Measurements from ENCODE around the gene SNRPE. TPM values are rescaled to one million over a fixed set of nuclear protein-coding genes. Genes with fewer than 3 reads are reported as not detected.

SNRPE gene
- total and polyA plus RNA-seq, 2 experiments from 2014 or later = 99.3 to 904 TPM

DNA sequence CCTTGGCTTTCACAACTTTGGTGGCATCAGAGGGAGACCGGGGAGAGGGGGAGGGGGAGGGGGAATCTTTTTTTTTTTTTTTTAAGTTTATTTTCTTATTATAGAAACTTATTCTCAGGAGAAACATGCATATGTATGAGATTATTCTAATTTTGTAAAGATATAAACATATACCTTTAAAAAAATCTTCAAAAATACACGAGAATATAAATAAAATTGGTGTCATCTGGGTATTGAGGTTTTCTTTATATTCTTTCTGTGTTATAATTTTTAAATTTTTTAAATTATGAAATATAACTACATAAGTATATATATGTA, 18.9 kb upstream of the SNRPE start:
- ATAC-seq = no peak
- Mint-ChIP-seq H3K4me1 (peaks cover 4% of the 10 kb centered on the region; the same call in 2 of the 3 replicates), H3K4me3 (no peak overlapping the region), H3K27me3 (ENCODE audit: insufficient read depth, low read depth, poor library complexity) (peaks cover 6% of the 10 kb centered on the region), H3K9me3 (peaks cover 35% of the 10 kb centered on the region), H3K36me3 (ENCODE audit: low read depth) (peaks cover 91% of the 10 kb centered on the region), H3K27ac (no peak overlapping the region)
- Histone ChIP-seq H3K4me1 (ENCODE audit: insufficient read depth) (no peaks in the 10 kb centered on the region), H3K4me3 (no peak overlapping the region), H4K20me1 (replicated peaks; ENCODE audit: insufficient read depth) (no peaks in the 10 kb centered on the region; the same call in 1 of the 2 replicates), H3K27ac (ENCODE audit: low read depth) (no peak overlapping the region), H3K79me2 (replicated peaks; ENCODE audit: insufficient read depth) (peaks cover 7% of the 10 kb centered on the region; the same call in 1 of the 2 replicates), H3K27me3 (ENCODE audit: insufficient read depth) (no peaks in the 10 kb centered on the region), H3K9me2 (ENCODE audit: insufficient read depth) (no peaks in the 10 kb centered on the region), H2AFZ (no peak overlapping the region), H3F3A (replicated peaks; ENCODE audit: low read depth) (0 out of 2 replicates have a peak, but pooled peaks cover 4% of the 10 kb centered on the region), H3K4me2 (no peak overlapping the region), H3K36me3 (ENCODE audit: insufficient read depth) (peaks cover 51% of the 10 kb centered on the region)
- DNase-seq (ENCODE audit: low spot score) = no peak
- TF ChIP-seq CREB1 (CRISPR knock-in tag; IDR thresholded peaks at IDR 0.05; ENCODE audit: low read depth) (no peak), POLR2AphosphoS5 (IDR thresholded peaks at IDR 0.05; ENCODE audit: low read depth) (no peak)
- TF ChIP-seq, protein P1, sequence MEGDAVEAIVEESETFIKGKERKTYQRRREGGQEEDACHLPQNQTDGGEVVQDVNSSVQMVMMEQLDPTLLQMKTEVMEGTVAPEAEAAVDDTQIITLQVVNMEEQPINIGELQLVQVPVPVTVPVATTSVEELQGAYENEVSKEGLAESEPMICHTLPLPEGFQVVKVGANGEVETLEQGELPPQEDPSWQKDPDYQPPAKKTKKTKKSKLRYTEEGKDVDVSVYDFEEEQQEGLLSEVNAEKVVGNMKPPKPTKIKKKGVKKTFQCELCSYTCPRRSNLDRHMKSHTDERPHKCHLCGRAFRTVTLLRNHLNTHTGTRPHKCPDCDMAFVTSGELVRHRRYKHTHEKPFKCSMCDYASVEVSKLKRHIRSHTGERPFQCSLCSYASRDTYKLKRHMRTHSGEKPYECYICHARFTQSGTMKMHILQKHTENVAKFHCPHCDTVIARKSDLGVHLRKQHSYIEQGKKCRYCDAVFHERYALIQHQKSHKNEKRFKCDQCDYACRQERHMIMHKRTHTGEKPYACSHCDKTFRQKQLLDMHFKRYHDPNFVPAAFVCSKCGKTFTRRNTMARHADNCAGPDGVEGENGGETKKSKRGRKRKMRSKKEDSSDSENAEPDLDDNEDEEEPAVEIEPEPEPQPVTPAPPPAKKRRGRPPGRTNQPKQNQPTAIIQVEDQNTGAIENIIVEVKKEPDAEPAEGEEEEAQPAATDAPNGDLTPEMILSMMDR (conservative IDR thresholded peaks at IDR 0.05; ENCODE audit: low read depth in 2 of 2) = no peak

DNA sequence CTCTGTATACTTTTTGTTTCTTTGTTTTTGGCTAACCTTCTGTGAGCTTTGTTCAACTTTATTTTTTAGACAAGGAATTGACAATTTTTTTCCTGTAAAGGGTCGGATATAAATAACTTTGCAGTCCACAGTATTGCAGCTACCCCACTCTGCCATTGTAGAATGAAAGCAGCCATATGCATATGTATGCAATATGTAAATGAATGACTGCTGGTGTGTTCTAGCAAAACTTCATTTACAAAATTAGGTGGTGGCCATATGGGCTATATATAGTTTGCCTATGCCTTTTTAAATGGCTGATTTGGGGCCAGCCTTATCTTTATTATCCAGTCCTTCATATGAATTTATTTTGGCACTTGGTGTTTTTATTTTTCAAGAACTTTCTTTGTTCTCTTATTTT, 18.0 kb upstream of the SNRPE start:
- Histone ChIP-seq H3K9me2 (ENCODE audit: insufficient read depth) (no peaks in the 10 kb centered on the region), H3K27ac (ENCODE audit: low read depth) (no peak overlapping the region), H3K79me2 (replicated peaks; ENCODE audit: insufficient read depth) (peaks cover 7% of the 10 kb centered on the region; the same call in 1 of the 2 replicates), H4K20me1 (replicated peaks; ENCODE audit: insufficient read depth) (no peaks in the 10 kb centered on the region; the same call in 1 of the 2 replicates), H2AFZ (no peak overlapping the region), H3K4me2 (no peak overlapping the region), H3K4me3 (no peak overlapping the region), H3K36me3 (ENCODE audit: insufficient read depth) (peaks cover 51% of the 10 kb centered on the region), H3F3A (replicated peaks; ENCODE audit: low read depth) (no peaks in the 10 kb centered on the region), H3K4me1 (ENCODE audit: insufficient read depth) (no peaks in the 10 kb centered on the region), H3K27me3 (ENCODE audit: insufficient read depth) (no peaks in the 10 kb centered on the region)
- Mint-ChIP-seq H3K4me1 (peaks cover 4% of the 10 kb centered on the region; the same call in 2 of the 3 replicates), H3K36me3 (ENCODE audit: low read depth) (peaks cover 90% of the 10 kb centered on the region), H3K27me3 (ENCODE audit: insufficient read depth, low read depth, poor library complexity) (peaks cover 6% of the 10 kb centered on the region), H3K4me3 (peak overlapping the region; percentile 28; the same call in 1 of the 3 replicates), H3K27ac (no peak overlapping the region), H3K9me3 (peaks cover 35% of the 10 kb centered on the region)
- ATAC-seq = no peak
- DNase-seq (ENCODE audit: low spot score) = no peak
- TF ChIP-seq ZNF114 (CRISPR knock-in tag; IDR thresholded peaks at IDR 0.05) (no peak), REST (IDR thresholded peaks at IDR 0.05; ENCODE audit: unreplicated experiment) (no peak), STAT1 (IDR thresholded peaks at IDR 0.05; ENCODE audit: unreplicated experiment) (no peak), EZH2 (IDR thresholded peaks at IDR 0.05; ENCODE audit: low read depth, unreplicated experiment) (no peak), NANOG (IDR thresholded peaks at IDR 0.05; ENCODE audit: borderline replicate concordance) (no peak), ZNF331 (CRISPR knock-in tag; IDR thresholded peaks at IDR 0.05; ENCODE audit: low read depth) (no peak), JUNB (IDR thresholded peaks at IDR 0.05; ENCODE audit: unreplicated experiment) (no peak)
- TF ChIP-seq, protein P2, sequence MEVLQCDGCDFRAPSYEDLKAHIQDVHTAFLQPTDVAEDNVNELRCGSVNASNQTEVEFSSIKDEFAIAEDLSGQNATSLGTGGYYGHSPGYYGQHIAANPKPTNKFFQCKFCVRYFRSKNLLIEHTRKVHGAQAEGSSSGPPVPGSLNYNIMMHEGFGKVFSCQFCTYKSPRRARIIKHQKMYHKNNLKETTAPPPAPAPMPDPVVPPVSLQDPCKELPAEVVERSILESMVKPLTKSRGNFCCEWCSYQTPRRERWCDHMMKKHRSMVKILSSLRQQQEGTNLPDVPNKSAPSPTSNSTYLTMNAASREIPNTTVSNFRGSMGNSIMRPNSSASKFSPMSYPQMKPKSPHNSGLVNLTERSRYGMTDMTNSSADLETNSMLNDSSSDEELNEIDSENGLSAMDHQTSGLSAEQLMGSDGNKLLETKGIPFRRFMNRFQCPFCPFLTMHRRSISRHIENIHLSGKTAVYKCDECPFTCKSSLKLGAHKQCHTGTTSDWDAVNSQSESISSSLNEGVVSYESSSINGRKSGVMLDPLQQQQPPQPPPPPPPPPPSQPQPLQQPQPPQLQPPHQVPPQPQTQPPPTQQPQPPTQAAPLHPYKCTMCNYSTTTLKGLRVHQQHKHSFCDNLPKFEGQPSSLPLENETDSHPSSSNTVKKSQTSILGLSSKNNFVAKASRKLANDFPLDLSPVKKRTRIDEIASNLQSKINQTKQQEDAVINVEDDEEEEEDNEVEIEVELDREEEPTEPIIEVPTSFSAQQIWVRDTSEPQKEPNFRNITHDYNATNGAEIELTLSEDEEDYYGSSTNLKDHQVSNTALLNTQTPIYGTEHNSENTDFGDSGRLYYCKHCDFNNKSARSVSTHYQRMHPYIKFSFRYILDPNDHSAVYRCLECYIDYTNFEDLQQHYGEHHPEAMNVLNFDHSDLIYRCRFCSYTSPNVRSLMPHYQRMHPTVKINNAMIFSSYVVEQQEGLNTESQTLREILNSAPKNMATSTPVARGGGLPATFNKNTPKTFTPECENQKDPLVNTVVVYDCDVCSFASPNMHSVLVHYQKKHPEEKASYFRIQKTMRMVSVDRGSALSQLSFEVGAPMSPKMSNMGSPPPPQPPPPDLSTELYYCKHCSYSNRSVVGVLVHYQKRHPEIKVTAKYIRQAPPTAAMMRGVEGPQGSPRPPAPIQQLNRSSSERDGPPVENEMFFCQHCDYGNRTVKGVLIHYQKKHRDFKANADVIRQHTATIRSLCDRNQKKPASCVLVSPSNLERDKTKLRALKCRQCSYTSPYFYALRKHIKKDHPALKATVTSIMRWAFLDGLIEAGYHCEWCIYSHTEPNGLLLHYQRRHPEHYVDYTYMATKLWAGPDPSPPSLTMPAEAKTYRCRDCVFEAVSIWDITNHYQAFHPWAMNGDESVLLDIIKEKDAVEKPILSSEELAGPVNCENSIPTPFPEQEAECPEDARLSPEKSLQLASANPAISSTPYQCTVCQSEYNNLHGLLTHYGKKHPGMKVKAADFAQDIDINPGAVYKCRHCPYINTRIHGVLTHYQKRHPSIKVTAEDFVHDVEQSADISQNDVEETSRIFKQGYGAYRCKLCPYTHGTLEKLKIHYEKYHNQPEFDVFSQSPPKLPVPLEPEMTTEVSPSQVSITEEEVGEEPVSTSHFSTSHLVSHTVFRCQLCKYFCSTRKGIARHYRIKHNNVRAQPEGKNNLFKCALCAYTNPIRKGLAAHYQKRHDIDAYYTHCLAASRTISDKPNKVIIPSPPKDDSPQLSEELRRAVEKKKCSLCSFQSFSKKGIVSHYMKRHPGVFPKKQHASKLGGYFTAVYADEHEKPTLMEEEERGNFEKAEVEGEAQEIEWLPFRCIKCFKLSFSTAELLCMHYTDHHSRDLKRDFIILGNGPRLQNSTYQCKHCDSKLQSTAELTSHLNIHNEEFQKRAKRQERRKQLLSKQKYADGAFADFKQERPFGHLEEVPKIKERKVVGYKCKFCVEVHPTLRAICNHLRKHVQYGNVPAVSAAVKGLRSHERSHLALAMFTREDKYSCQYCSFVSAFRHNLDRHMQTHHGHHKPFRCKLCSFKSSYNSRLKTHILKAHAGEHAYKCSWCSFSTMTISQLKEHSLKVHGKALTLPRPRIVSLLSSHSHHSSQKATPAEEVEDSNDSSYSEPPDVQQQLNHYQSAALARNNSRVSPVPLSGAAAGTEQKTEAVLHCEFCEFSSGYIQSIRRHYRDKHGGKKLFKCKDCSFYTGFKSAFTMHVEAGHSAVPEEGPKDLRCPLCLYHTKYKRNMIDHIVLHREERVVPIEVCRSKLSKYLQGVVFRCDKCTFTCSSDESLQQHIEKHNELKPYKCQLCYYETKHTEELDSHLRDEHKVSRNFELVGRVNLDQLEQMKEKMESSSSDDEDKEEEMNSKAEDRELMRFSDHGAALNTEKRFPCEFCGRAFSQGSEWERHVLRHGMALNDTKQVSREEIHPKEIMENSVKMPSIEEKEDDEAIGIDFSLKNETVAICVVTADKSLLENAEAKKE (CRISPR knock-in tag; IDR thresholded peaks at IDR 0.05) = no peak
